Ovary (tissue), 9 donors: ENCODE results near the gene PARD3B. TPM values are rescaled to one million over a fixed set of nuclear protein-coding genes. Genes with fewer than 3 reads are reported as not detected.
"Not testable (repeated sequence)": the region's sequence is repeated elsewhere in the genome, so short reads cannot be mapped to it uniquely, and the experiment has no call there.

Source experiments
- DNase-seq, 5 donors: peaks; one replicate each; pipeline ENCODE4 v3.0.0-alpha.2; 2019 to 2020
- H3K27ac ChIP-seq, 2 donors: fragments of 200-600 bp; one replicate each; pipeline versions ENCODE4 v1.5.1 to v1.8.0; 2019 to 2022
- H3K27me3 ChIP-seq: fragments of 200-600 bp; one replicate; pipeline ENCODE4 v1.8.0; 2022
- H3K36me3 ChIP-seq: fragments of 200-600 bp; sonication (generic); one replicate; pipeline ENCODE4 v1.5.1; 2019
- H3K4me1 ChIP-seq: one replicate; pipeline ENCODE4 v1.8.1; 2013; ENCODE audit warnings: mild to moderate bottlenecking, moderate library complexity; ENCODE audit not compliant: insufficient read depth
- H3K4me3 ChIP-seq: fragments of 200-600 bp; sonication (generic); one replicate; pipeline ENCODE4 v1.5.1; 2017
- H3K9me3 ChIP-seq, 2 donors: fragments of 200-600 bp in 1 of 2; sonication (generic) in 1 of 2; one replicate each; pipeline versions ENCODE4 v1.5.1 to v1.8.1; 2013 to 2019; ENCODE audit warnings: mild to moderate bottlenecking in 1 of 2, moderate library complexity in 1 of 2
- CTCF ChIP-seq, 3 donors: fragments of 450-650 bp in 2 of 3; fragments of 200-600 bp in 1 of 3; IDR thresholded peaks; one replicate each; pipeline versions ENCODE4 v1.5.1 to v1.8.0; 2016 to 2022; ENCODE audit warnings: antibody characterized with exemption in 3 of 3, mild to moderate bottlenecking in 1 of 3
- EP300 ChIP-seq: sonication (generic); formaldehyde crosslinking; IDR thresholded peaks from one replicate; pipeline ENCODE4 v1.6.1; 2017; ENCODE audit warnings: antibody characterized with exemption
- POLR2A ChIP-seq: fragments of 450-650 bp; IDR thresholded peaks from one replicate; pipeline ENCODE4 v1.6.1; 2017; ENCODE audit warnings: antibody characterized with exemption, mild to moderate bottlenecking, moderate library complexity
- WGBS, 3 donors: extraction: QIAGEN DNeasy Blood & Tissue Kit in 1 of 3; methylation state at CpG; one replicate each; pipeline versions ENCODE4 v1.1.5 to v1.1.7; 2013 to 2017; 5-methylcytosine and 5-hydroxymethylcytosine counted together
- intact Hi-C, 4 donors: fragments of 100-400 bp; cut with DNase I; formaldehyde crosslinking; loops; one replicate each; pipeline versions ENCODE4 v1.11.0 to v1.15.1; 2022 to 2023
- polyA plus RNA-seq, 2 donors: library from polyadenylated mRNA; stranded (reverse); fragments of 200-250 nt in 1 of 2; fragments of 350-450 nt in 1 of 2; fragmentation: Illumina TruSeq in 1 of 2; extraction: RNeasy Lipid Tissue Mini Kit (QIAGEN cat#74804) in 1 of 2; gene quantifications; one replicate each; pipeline ENCODE4 v1.2.3, GENCODE V29; 2013 to 2014
- total RNA-seq, 7 donors: library from RNA; depleted of rRNA in 2 of 7; stranded (reverse); fragments of >200 nt in 2 of 7; fragmentation: NEBNext Ultra II Directional in 3 of 7; extraction: Animal tissue kit (Norgen Biotek cat#: 25700) in 3 of 7; gene quantifications; one replicate each; pipeline versions ENCODE4 v1.1.0 to v1.2.4, GENCODE V29; 2016 to 2023
- donor health status: DM: no; HTN: no; CAD: no; lungs with moderate emphysema.
- donor health status: DM: no; HTN: no; CAD: no.
- donor health status: Bipolar disorder and iron deficiency.
- donor health status: DM: yes; HTN: yes; CAD: no.
- donor health status: DM: no; HTN: no; CAD: no.
- donor health status: DM: yes; HTN: yes; CAD: no.

Gene PARD3B
- total and polyA plus RNA-seq, 9 donors: 8.2 to 46.6 (median 28.7) TPM

GRCh38 chr2:204545861-204546735 is 823 bp downstream of the PARD3B start:
- H3K4me1 ChIP-seq: peaks cover 6% of the 10 kb centered on the region
- intact Hi-C loops: loop anchor here in 1 of 4 donors (5.0 to 10.0 kb wide), 2 partner anchors 56 to 139 kb away; no protein-coding TSS in a partner anchor
- DNase-seq: peak in 1 of 5 donors; percentile 38
- peak overlapping the region; percentile 88 to 89 for H3K27ac ChIP-seq
- no peaks in the 10 kb centered on the region for H3K27me3 ChIP-seq
- TF ChIP-seq CTCF (IDR thresholded peaks at IDR 0.05) (no peak), EP300 (no peak), POLR2A (no peak)
- no peaks in the 10 kb centered on the region for H3K9me3 ChIP-seq
- 3 to 6% (median 3%) methylated on average over 20 to 45 of the region's 45 CpGs for WGBS, 3 donors
- H3K36me3 ChIP-seq: no peaks in the 10 kb centered on the region
- H3K4me3 ChIP-seq: peak overlapping the region; percentile 83

DNA sequence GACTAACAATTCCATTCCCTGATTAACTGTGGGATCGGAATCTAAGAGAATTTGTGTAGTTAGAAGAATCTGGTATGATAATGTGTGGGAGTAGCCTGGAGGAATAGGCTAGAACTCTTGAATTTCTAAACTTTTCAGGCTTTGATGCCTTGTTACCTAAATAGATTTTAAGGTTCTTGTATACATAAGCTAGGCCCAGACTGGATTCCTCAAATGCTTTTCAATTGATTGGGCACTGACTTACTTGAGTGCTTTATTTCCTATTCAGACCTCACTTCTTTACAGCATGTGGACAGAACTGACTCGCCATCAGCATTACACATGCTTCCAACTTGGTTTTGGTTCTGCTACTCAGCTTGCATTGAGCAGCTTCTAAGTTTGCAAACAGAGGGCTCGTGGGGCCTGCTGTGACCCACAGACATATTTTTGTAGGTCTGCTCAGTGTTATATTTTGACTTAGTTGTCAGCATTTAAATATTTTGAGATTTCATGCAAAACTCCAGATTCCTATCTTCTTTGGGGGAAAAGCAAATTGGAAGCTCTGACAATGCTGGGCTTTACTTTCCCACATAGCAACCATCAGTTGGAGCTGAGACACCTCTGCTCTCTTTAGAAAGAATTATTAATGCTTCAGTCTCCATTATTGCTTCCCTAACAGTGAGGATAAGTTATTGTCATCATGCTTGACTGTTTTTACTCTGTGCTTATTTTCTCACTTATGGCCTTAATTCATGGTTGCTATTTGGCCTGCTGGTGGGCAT is 5.7 kb downstream of the PARD3B start:
- H3K4me1 ChIP-seq: peaks cover 9% of the 10 kb centered on the region
- H3K36me3 ChIP-seq: no peaks in the 10 kb centered on the region
- intact Hi-C loops: no loop called here
- DNase-seq: no peak
- H3K9me3 ChIP-seq: no peaks in the 10 kb centered on the region
- H3K27me3 ChIP-seq: no peaks in the 10 kb centered on the region
- TF ChIP-seq CTCF (IDR thresholded peaks at IDR 0.05) (no peak), POLR2A (no peak), EP300 (no peak)
- 3 to 17% (median 12%) methylated on average over 3 of the region's 3 CpGs for WGBS, 3 donors
- H3K27ac ChIP-seq: peak overlapping the region in 1 of 2 donors; percentile 39
- no peak overlapping the region for H3K4me3 ChIP-seq

GRCh38 chr2:204551512-204551863 is 6.2 kb downstream of the PARD3B start:
- Histone ChIP-seq H3K9me3 (no peaks in the 10 kb centered on the region), H3K4me1 (peaks cover 9% of the 10 kb centered on the region), H3K36me3 (no peaks in the 10 kb centered on the region), H3K27me3 (no peaks in the 10 kb centered on the region), H3K27ac (no peak overlapping the region), H3K4me3 (no peak overlapping the region)
- intact Hi-C loops: no loop called here
- WGBS, 3 donors: 58 to 73% (median 67%) methylated on average over 3 of the region's 3 CpGs
- TF ChIP-seq EP300: no peak
- TF ChIP-seq POLR2A: no peak
- no peak for TF ChIP-seq CTCF (IDR thresholded peaks at IDR 0.05)
- no peak for DNase-seq

DNA sequence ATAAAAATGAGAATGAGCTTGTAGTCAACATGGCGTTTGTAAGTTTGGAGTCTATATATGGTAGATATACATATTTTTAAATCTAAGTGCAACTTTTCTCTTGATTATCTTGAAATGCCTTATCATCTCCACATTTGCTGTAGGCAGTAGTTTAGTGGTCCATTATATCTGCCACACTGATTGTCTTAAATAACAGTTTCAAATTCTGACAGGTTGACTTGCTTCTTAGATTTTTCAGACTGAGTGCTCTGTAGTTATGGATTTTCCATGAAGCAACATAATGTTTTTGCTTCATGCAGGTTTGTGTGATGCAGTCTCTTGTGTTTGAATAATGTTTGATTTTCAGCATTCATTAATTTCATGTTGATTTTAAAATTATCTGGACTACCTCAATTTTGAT is 12.3 kb downstream of the PARD3B start:
- no peaks in the 10 kb centered on the region for H3K36me3 ChIP-seq
- H3K27ac ChIP-seq: no peak overlapping the region
- H3K27me3 ChIP-seq: no peaks in the 10 kb centered on the region
- no peak for TF ChIP-seq CTCF (IDR thresholded peaks at IDR 0.05)
- 95 to 98% (median 96%) methylated on average over 1 of the region's 1 CpG for WGBS, 3 donors
- DNase-seq: no peak
- H3K9me3 ChIP-seq: no peaks in the 10 kb centered on the region
- H3K4me1 ChIP-seq: peaks cover 4% of the 10 kb centered on the region
- no peak overlapping the region for H3K4me3 ChIP-seq
- intact Hi-C loops: no loop called here

DNA sequence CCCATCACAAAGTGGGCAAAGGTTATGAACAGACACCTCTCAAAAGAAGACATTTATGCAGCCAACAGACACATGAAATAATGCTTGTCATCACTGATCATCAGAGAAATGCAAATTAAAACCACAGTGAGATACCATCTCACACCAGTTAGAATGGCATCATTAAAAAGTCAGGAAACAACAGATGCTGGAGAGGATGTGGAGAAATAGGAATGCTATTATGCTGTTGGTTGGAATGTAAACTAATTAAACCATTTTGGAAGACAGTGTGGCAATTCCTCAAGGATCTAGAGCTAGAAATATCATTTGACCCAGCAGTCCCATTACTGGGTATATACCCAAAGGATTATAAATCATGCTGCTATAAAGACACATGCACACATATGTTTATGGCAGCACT is 14.1 kb downstream of the PARD3B start:
- H3K4me3 ChIP-seq, intact Hi-C loops, H3K9me3 ChIP-seq, H3K4me1 ChIP-seq, H3K27ac ChIP-seq, DNase-seq, H3K36me3 ChIP-seq, H3K27me3 ChIP-seq: not testable (repeated sequence)
